IPS-18a (cell line): Measurements from ENCODE around the gene WDFY1.
"Not testable (repeated sequence)": the region's sequence is repeated elsewhere in the genome, so short reads cannot be mapped to it uniquely, and the experiment has no call there.

Experiments
- H3K27ac ChIP-seq: one replicate; pipeline ENCODE4 v1.5.1; 2013; ENCODE audit warnings: low read length
- H3K27me3 ChIP-seq: one replicate; pipeline ENCODE4 v1.6.1; 2013; ENCODE audit warnings: mild to moderate bottlenecking, low read length; ENCODE audit not compliant: control insufficient read depth, insufficient read depth
- H3K36me3 ChIP-seq: one replicate; pipeline ENCODE4 v1.6.1; 2013; ENCODE audit warnings: low read depth, low read length; ENCODE audit not compliant: control insufficient read depth
- H3K4me1 ChIP-seq: one replicate; pipeline ENCODE4 v1.6.1; 2013; ENCODE audit warnings: low read depth, low read length; ENCODE audit not compliant: control insufficient read depth
- H3K4me3 ChIP-seq: one replicate; pipeline ENCODE4 v1.5.1; 2013; ENCODE audit warnings: low read length
- H3K9ac ChIP-seq: one replicate; pipeline ENCODE4 v1.6.1; 2013; ENCODE audit warnings: mild to moderate bottlenecking, low read length, moderate library complexity
- H3K9me3 ChIP-seq: one replicate; pipeline ENCODE4 v1.6.1; 2013; ENCODE audit warnings: low read depth, low read length; ENCODE audit not compliant: control insufficient read depth

WDFY1 gene

DNA sequence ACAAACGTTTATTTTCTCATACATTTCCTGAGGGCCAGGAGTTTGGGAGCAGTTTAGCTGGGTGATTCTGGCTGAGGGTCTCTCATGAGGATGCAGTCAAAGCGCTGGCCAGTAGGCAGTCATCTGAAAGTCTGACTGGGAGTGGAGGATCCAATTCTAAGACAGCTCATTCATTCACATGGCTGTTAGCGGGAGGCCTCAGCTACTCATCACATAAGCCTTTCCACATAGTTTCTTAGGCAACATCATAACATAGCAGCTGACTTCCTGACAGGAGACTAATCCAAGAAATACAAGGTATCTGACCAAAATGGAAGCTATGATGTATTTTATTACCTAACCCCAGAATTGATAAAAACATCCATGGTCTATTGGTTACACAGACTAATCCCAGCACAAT lies 9.3 kb upstream of the WDFY1 start:
- H3K4me3 ChIP-seq = no peak overlapping the region
- H3K27me3 ChIP-seq = no peaks in the 10 kb centered on the region
- H3K9ac ChIP-seq = no peak overlapping the region
- peaks cover 28% of the 10 kb centered on the region for H3K4me1 ChIP-seq
- no peak overlapping the region for H3K27ac ChIP-seq
- no peaks in the 10 kb centered on the region for H3K9me3 ChIP-seq
- peaks cover under 1% of the 10 kb centered on the region for H3K36me3 ChIP-seq

GRCh38 chr2:223952280-223952968 lies 7.3 kb upstream of the WDFY1 start:
- Histone ChIP-seq H3K36me3 (no peaks in the 10 kb centered on the region), H3K9ac (no peak overlapping the region), H3K27ac (no peak overlapping the region), H3K9me3 (no peaks in the 10 kb centered on the region), H3K27me3 (no peaks in the 10 kb centered on the region), H3K4me1 (peaks cover 29% of the 10 kb centered on the region), H3K4me3 (no peak overlapping the region)

- H3K36me3 ChIP-seq = no peaks in the 10 kb centered on the region
- no peak overlapping the region for H3K4me3 ChIP-seq
- H3K4me1 ChIP-seq = peaks cover 23% of the 10 kb centered on the region
- no peaks in the 10 kb centered on the region for H3K9me3 ChIP-seq
- no peaks in the 10 kb centered on the region for H3K27me3 ChIP-seq
- H3K27ac ChIP-seq = no peak overlapping the region
- no peak overlapping the region for H3K9ac ChIP-seq
Observed at GRCh38 chr2:223950448-223951347, 5.6 kb upstream of the WDFY1 start.

DNA sequence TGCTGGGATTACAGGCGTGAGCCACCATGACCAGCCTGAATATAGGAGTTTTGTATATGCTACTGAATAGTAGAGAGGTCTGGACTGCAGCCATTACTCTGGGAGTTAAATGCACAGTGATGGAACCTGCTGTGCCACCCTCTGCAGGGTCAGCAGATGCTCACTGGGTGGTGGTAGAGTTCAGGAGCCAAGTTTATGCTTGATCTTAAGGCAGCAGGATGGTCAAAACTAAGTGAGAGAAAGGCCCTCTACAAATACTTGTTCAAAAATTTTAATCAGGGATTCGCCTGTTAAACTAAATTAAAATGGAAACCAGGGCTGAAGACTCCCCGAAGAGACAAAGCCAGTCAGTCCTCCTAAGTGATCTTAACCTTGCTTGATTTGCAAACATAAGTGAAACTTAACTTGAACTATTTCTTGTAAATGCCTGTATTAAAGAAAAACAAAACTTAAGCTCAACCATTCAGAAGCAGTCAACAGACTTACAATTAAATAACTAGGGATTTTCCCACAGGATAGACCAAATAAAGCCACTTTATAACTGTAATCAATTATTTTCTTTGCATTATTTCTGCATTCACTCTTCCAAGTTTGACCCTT lies 4.2 kb upstream of the WDFY1 start:
- peaks cover 23% of the 10 kb centered on the region for H3K4me1 ChIP-seq
- no peak overlapping the region for H3K27ac ChIP-seq
- no peaks in the 10 kb centered on the region for H3K27me3 ChIP-seq
- H3K4me3 ChIP-seq = no peak overlapping the region
- no peaks in the 10 kb centered on the region for H3K9me3 ChIP-seq
- no peaks in the 10 kb centered on the region for H3K36me3 ChIP-seq
- no peak overlapping the region for H3K9ac ChIP-seq

DNA sequence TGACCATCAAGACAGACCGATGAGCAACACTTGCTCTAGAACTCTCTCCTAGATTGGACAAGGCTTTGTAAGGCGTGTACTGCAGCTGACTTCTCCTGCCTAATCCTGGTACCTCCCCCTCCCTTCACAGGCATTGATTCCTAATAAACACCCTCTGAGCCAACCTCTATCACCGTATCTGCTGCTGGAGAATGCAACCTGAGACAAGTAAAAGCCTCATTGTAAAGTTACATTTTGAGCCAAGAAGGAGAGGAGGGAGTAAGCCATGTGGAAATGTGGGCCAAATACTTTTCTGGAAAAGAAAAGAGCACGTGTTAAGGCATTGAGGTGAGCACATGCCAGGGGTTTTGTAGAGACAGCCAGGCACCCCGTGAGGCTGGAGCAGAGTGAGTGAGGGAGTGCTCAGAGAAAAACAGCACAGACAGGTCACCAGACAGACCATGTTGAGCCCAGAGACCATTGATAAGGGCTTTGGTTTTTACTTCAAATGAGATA lies 2.6 kb upstream of the WDFY1 start:
- H3K4me3 ChIP-seq = no peak overlapping the region
- H3K27me3 ChIP-seq = no peaks in the 10 kb centered on the region
- no peak overlapping the region for H3K9ac ChIP-seq
- no peak overlapping the region for H3K27ac ChIP-seq
- H3K9me3 ChIP-seq = no peaks in the 10 kb centered on the region
- H3K4me1 ChIP-seq = peaks cover 33% of the 10 kb centered on the region
- no peaks in the 10 kb centered on the region for H3K36me3 ChIP-seq

GRCh38 chr2:223945755-223946154 lies 620 bp upstream of the WDFY1 start:
- Histone ChIP-seq H3K27ac (no peak overlapping the region), H3K36me3 (no peaks in the 10 kb centered on the region), H3K4me3 (peak overlapping the region; percentile 91), H3K4me1 (peaks cover 24% of the 10 kb centered on the region), H3K9ac (peak overlapping the region; percentile 80), H3K27me3 (no peaks in the 10 kb centered on the region), H3K9me3 (no peaks in the 10 kb centered on the region)

DNA sequence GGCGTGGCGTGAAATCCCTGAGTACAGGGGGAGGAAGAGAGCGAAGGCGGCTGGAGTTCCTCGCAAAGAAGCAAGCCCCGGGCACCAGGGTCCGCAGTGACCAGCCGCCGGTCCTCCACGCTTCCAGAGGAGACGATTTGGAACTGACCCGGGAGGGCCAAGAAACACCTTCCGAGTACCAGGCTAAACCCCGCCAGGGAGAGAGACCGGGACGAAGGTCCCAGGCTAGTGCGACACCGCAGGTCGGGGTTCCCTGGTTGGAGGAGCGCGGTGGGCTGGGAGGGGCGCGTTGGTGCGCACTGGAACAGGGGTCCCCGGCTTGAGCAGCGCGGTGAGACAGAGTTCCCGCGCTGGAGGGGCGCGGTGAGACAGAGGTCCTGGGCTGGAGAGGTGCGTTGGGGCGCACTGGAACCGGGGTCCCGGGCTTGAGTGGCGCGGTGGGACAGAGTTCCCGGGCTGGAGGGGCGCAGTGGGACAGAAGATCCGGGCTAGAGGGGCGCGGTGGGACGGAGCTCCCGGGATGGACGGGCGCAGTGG lies 901 bp downstream of the WDFY1 start:
- H3K9ac ChIP-seq = peak overlapping the region; percentile 80
- H3K36me3 ChIP-seq = no peaks in the 10 kb centered on the region
- H3K27ac ChIP-seq = no peak overlapping the region
- peak overlapping the region; percentile 91 for H3K4me3 ChIP-seq
- H3K4me1 ChIP-seq = peaks cover 19% of the 10 kb centered on the region
- H3K27me3 ChIP-seq = no peaks in the 10 kb centered on the region
- H3K9me3 ChIP-seq = no peaks in the 10 kb centered on the region

DNA sequence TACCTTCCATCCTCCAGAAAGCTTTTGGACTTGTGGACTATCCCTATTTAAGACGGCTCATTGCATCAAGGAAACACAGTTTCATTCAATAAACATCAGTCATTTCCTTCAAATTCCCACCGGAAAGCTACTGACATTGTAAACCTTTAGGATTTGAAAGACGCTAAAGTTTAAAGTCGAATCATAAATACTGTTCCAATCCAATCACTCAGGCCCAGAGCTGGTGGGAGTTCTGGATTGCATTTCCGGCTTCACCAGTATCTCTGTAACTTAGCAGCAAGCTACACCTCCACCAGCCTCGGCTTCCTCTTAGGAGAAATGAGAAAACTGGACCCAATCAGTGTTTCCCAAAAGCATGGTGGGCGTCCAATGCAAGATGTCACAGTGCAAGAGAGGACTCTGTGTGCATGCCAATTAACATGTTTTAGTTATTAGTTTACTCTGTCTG lies 1.6 kb downstream of the WDFY1 start:
- peaks cover 20% of the 10 kb centered on the region for H3K4me1 ChIP-seq
- peak overlapping the region; percentile 80 for H3K9ac ChIP-seq
- no peaks in the 10 kb centered on the region for H3K36me3 ChIP-seq
- H3K9me3 ChIP-seq = no peaks in the 10 kb centered on the region
- peak overlapping the region; percentile 91 for H3K4me3 ChIP-seq
- H3K27ac ChIP-seq = no peak overlapping the region
- H3K27me3 ChIP-seq = no peaks in the 10 kb centered on the region

- peak overlapping the region; percentile 91 for H3K4me3 ChIP-seq
- peaks cover 25% of the 10 kb centered on the region for H3K4me1 ChIP-seq
- no peak overlapping the region for H3K9ac ChIP-seq
- no peaks in the 10 kb centered on the region for H3K9me3 ChIP-seq
- no peak overlapping the region for H3K27ac ChIP-seq
- H3K36me3 ChIP-seq = no peaks in the 10 kb centered on the region
- no peaks in the 10 kb centered on the region for H3K27me3 ChIP-seq
Observed at GRCh38 chr2:223943135-223943534, 2.0 kb downstream of the WDFY1 start.

DNA sequence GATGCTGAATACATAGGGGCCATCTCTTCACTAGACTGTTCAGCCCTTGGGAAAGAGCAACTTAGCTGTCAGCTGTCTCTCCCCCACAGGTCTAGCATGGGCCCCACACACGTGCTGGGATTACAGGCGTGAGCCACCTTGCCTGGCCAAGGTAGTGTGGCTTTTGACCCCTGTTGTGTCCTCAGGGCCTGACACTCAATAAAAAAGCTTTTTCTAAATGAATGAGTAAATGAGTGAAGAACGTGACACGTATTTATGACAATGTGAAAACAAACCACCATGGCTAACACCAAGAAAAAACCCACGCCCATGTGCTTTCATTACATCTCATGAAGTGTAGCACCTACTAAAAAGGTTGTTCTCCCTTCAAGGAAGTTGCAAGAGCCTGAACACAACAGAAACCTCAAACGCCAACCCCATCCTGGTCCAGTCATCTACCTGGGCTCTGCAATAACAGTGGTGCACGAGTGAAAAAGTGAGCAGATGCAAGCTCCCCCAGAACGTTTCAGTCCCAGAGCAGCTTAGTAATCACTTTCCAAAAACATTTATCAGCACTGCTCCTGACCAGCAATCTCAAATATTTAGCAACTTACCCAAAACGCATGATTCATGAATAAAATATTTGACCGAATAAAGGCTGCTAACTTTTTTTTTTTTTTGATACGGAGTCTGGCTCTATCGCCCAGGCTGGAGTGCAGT lies 3.4 kb downstream of the WDFY1 start:
- no peaks in the 10 kb centered on the region for H3K36me3 ChIP-seq
- H3K4me1 ChIP-seq = peaks cover 31% of the 10 kb centered on the region
- no peak overlapping the region for H3K27ac ChIP-seq
- H3K4me3 ChIP-seq = no peak overlapping the region
- H3K27me3 ChIP-seq = no peaks in the 10 kb centered on the region
- H3K9me3 ChIP-seq = no peaks in the 10 kb centered on the region
- no peak overlapping the region for H3K9ac ChIP-seq

DNA sequence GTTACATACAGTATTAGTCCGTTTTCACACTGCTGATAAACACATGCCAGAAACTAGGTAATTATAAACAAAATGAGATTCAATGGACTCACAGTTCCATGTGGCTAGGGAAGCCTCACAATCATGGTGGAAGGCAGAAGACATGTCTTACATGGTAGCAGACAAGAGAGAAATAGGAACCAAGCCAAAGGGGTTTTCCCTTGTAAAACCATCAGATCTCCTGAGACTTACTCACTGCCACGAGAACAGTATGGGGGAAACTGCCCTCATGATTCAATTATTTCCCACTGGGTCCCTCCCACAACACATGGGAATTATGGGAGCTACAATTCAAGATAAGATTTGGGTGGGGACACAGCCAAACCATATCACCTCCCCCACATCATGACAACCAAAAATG lies 5.7 kb downstream of the WDFY1 start:
- H3K27ac ChIP-seq, H3K36me3 ChIP-seq, H3K9ac ChIP-seq, H3K4me3 ChIP-seq, H3K9me3 ChIP-seq, H3K27me3 ChIP-seq: not testable (repeated sequence)
- H3K4me1 ChIP-seq = peaks cover 53% of the 10 kb centered on the region
